ENCODE measurements around the gene CSRP3.

The CSRP3 gene

DNA sequence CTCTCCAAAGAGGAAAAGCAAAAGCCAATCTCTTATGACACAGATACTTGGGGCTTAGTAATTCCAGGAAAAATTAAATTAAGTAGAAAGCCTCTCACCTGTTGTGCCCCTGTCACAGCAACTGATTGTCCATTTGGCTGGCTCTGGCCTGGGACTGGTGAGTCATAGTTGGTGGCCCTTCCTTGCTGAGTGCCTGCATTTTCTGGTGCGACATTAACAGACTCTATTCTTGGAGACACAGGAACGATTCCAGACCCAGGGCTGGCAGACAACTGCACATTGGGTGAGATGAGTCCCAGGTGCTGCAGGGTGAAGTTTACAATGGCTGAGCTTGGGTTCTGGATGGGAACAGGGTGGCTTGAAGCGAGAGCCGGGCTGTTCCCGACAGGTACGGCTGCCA lies 23.3 kb upstream of the CSRP3 start:
- DNase-seq = no peak

DNA sequence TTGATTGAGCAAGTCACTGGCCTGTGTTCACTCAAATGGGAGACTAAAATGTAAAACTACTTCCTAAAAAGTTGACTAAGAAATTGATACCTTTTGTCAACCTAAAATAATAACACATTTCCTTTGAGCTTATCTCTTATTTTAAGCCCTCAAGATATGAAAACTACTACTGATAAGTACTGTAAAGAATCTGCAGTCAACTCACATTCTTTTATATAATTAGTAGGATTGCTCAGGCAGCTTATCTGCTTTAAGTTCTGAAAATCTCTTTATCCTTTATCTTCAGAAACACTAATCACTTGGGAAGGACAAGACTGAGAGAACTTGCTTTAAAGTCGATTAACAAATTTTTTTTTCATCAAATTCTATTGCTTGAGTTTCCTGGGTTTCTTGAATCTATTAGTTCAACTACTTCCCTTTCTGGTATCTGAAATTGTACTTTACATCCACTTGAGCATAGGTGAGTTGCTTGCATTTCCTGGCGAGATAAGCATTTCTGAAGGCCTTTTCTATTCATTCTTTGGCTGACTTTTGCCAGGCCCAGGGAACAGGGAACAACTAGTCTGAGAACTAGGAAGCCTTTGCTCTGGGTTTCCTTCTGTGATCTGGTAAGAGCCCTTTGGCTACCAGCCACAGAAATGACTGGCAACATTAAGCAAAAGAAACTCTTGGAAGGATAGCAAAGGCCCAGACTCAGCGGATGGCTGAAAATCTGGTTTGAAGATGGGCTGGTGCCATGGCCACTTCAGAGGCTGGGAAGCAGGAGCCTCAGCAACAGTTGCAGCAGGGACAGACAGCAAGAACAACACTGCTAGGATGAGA lies 19.3 kb upstream of the CSRP3 start:
- DNase-seq = peak; percentile 63 to 87

DNA sequence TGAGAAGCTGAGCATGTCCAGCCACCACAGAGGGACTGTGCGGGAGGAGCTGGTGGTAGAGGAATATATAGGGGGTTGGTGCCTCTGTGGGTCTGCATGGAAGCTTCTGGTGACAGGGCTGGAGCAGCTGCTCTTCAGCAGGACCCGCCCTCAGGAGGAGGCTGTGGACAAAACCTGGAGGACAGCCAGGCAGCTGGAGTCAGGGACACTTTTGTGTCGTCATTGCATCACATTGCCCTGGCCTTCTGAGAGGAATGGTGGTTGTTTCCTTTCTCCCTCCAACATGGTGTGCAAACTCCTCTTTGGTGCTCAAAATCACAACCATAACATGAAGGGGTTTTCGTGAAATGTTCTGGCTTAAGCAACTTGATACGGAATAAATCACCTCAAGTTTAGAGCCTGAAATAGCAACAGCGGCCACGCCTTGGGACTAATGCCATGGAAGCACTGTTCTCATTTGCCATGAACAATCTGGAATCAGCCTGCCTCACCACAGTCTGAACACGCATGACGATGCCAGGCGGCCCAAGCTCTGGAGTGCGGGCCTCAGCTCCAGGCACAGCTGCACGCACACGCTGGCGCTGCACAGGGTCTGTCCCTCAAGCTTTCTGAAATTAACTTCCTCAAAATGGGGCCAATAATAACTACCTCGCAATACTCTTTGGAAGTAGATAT lies 17.1 kb upstream of the CSRP3 start:
- DNase-seq = peak; percentile 69 to 79

DNA sequence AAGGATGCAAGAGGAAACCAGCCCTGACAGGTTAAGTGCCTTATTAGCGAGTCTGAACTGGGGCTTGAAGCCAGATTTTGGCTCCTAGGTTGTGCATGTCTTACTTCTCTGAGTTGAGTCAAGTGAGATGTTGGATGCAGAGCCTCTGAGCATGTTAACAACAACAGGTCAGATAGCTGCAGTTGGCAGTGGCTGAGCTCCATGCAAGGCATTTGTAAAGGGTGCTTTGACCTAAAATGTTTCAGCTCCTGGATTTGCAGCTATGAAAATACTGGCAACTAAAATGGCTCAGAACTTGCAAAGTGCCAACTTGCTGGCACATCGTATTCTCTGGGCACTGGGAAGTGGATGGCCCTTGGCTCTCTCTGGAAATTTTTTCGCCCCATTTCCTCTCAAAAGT lies 16.4 kb upstream of the CSRP3 start:
- DNase-seq = peak; percentile 90 to 91

DNA sequence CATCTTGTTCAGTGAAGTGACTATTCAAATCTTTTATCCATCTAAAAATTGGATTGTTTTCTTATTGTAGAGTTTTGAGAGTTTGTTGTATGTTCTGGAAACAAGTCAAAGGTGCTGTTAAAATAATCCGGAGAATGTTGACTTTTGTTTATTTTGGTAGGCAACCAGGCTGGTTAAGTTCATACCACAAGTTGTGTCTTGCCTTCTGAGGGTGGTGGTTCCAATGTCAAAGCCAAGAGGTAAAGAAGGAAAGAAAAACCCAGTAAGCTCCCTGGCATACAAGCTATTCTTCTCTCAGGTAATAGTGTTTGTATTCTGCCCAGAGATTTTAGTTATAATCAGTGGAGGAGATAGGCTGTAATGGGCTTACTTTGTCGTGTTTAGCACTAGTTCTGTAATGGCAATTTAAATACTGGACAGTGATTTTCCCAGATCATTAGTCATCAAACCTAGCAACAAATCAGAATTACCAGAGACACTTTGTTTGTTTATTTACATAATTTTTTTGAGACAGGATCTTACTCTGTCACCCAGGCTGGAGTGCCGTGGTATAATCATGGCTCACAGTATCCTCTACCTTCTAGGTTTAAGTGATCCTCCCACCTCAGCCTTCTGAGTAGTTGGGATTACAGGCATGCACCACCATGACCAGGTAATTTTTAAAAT lies 15.1 kb upstream of the CSRP3 start:
- no peak for DNase-seq

DNA sequence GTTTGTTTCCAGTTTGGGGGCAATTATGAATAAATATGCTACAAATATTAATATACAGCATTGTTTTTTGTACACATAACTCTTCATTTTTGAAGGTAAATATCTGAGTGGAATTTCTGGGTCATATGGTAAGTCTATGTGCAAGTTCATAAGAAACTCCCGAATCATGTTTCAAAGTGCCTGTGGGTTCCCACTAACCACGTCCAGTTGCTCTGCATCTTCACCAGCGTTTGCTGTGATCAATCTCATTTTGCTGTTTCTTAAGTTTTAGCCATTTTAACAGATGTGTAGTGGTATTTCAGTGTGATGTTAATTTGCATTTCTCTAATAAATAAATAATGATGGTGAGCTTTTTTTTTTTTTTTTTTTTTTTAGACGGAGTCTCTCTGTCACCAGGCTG lies 14.2 kb upstream of the CSRP3 start:
- DNase-seq = no peak

DNA sequence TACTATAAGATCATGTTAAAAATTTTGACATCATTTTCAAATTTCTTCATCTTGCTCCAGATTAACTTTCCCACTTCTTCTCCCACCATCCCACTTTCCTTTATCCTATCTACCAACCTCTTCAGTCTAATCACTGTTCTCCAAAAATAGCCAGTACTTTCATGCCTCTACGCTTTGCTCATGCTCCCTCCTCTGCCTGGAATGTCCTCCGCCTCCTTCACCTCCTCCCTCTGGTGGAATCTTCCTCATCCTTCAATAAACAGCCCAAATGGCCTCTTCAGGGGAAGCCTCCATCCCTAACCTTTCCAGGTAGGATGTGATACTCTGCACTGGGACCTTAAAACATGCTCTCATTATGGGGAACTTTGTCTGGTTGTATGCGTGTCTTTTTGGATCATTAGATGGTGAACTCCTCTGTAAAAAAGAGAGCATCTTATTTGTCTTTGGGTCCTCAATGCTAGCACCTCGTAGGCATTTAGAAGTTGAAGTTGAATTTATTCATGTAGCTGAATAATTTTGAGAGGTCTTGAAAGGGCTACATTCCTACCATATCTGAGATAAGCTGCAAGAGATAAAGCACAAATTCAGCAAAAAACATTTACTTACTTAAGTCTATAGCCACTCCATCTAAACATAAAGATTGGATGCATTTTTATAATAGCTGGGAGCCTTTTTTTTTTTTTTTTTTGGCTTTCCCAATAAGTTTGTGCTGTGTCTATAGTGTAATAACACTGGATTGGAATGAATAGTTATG lies 8.0 kb upstream of the CSRP3 start:
- DNase-seq = no peak

DNA sequence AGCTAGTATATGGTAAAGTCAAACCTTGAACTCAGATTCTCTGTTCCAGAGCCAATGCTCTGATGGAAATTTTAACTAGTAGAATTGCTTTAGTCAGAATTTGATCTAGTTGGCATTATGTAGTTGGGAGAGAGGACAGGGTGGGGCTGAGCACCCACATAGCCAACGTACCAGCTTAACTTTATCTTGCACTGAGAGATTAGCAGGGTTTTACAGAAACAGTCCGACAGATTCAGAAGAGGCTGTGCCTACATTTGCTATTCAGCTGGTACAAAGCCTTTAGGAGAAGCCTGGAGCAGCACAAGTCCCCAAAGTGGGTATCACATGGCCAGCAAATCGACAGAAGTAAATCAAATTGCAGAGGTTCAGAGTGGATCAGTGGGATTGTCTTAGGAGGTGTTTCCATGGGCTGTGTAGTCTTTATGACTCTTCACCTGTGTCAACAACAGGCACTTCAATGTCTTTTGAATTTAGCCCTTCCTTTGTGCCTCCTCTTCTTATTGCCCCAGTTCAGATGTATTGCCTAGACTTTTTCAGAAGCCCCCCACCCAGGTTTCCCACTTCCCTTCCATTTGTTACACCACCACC lies 7.3 kb upstream of the CSRP3 start:
- DNase-seq = no peak

DNA sequence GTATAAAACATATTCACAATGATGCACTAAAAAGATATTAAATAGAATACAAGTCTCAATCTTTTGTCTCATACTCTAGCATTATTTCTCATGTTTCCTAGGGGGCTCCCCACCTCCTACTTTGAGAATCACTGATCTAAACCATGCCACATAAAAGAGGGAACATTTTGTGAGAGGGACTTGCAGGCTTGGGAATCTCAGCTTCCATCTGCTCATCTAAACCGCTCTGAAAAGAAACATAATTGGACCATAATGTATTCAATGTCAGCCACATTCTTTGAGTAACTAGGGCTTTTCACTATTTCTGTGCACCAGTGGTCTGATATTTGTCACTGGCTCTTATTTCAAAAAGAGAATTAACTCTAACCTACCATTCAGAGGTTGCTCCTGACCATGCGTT lies 6.4 kb upstream of the CSRP3 start:
- DNase-seq = no peak

DNA sequence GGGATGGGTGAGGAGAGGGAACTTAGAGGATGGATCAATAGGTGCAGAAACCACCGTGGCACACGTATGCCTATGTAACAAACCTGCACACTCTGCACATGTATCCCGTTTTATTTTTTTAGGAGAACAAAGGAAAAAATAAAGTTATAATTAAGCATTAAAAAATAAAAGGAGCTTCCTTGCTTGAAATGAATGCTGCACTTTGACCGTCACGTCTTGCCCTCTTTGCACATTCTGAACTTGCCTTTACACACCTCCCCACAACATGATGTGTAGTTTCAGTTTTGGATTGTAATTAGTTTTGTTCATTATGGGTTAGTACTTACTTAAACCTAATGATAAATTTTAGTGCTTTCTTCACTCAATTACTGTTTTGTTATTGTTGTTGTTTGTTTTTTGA lies 3.1 kb upstream of the CSRP3 start:
- no peak for DNase-seq

DNA sequence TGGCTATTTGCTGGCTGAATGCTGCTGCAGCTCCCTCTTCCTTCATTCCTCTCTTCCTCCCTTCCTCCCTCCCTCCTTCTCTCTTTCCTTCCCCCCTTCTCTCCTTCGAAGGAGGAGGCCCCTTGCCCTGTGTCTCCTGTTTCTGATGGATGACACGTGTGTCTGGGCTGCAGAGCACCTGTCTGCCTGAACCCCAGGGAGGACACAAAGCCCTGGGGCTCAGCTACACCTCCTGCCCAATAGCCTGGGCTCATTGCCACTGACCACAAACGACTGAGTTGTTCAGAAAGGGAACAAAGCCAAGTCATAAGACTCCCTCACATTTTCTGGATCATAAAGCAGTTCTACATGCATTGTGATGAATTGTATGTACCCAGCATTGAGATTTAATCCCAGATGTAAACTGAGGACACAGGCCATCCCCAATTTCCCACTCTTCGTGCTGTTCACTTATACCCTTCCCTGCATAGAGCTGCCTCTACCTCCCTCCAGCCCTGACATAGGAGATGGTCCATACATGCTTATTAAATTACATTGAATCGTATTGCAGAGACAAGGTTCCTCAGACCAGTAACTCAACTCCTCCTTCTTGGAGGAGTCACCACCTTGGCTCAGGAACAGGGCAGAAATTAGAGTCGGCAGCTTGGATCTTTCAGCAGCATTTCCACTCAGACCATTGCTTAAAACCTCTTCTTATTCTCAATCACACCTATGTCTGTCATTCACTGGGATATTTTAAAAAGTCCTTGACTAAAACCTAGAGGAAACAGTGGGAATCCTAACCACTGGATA lies 1.2 kb downstream of the CSRP3 start:
- DNase-seq = no peak

DNA sequence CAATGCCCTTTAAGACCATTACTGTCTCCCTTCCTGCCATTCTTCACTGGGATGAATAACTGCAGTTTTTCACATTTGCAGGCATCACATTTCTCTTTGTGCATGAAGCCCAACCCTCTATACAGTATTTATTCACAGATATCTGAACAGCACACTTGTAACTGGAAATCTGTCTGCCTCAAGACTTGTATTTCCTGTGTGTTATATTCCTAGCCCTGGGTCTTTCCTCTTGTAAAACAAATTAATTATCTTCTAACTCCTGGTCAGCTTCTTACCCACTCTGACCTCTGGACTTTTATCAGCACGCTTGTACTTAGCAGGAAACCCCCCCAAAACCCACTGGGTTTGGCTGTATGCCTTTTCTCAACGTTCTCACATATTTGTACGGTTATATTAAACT lies 2.0 kb downstream of the CSRP3 start:
- DNase-seq = no peak

DNA sequence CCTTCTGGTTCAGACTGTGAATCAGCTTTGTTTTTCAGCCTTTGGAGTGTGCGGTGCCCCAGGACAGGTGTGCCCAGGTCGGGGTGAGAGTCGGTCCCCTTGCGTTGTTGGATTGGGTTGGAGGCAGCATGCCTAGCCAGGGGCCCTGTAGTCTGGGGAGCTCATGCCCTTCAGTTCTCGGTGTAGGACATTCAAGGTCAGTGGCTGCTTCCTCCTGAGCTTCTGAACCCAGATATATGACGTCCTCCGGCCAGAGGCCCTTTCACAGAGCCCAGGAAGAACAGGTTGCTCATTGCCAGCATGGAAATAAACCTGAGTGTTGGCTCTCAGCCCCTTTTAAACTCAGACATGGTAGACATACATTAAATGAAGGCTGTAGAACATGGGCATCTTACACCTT lies 2.7 kb downstream of the CSRP3 start:
- DNase-seq = no peak

DNA sequence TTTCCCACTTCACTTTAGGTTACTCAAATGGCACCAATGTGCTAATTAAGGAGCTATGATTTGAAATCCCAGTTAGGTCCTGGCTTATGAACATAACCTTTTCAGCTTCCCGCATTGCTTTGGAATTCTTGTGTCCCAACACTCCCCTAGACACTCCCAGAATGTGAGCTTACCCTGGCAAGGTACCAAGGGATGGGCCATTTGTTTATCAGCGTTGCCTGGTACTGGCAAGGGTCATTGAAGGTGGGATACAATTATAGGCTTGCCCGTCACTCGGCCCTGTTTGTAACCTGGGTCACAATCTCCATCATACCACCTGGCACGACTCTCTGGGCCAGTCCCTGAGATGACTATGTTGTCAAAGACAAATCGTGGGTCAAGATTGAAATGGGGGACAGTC lies 5.4 kb downstream of the CSRP3 start:
- no peak for DNase-seq

DNA sequence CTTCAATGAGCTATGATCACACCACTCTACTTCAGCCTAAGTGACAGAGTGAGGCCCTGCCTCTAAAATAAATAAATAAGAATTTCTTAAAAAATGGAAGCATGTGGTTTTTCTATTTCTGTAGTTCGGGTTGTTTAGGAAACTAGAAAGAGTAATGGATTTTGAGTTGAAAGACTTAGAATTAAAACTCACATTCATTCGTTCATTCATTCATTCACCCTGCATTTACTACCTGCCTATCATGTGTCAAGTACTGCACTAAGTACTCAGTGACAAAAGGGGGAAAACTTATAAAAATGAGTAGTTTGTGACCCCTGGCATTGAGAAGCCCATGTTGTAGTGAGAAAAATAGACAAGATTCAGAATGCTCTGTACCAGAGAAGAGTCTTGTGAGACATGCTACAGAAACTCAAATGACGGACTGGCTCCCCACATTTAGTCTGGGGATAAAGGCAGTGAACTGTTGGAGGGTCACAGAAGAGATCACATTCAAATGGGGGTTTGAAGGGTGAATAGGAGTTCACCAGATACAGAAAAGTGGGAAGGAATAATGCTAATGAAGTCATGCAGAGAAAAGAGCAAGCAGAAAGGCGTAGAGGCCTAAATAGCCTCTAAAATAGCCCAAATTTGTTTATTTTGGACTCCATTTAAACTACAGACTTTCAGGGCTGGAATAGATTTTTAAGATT lies 7.0 kb downstream of the CSRP3 start:
- no peak for DNase-seq

DNA sequence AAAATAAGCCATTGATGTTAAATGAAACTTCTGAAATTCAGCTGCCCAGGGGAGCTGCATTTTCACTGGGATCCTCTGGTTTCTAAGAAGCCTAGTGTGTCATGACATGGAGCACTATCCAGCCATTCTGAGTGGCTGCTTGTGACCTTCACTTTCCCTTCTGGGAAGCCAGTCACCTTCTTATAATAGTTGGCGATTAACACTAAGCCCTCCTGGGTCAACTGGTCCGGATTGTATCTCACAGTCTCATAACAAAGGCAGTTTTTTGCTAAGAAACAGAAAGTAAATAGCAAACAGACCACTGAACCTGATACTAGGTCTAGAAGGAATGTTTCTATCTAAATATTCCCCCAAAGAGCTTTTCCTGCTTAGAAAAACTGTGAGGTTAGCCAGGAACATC lies 7.9 kb downstream of the CSRP3 start:
- no peak for DNase-seq

DNA sequence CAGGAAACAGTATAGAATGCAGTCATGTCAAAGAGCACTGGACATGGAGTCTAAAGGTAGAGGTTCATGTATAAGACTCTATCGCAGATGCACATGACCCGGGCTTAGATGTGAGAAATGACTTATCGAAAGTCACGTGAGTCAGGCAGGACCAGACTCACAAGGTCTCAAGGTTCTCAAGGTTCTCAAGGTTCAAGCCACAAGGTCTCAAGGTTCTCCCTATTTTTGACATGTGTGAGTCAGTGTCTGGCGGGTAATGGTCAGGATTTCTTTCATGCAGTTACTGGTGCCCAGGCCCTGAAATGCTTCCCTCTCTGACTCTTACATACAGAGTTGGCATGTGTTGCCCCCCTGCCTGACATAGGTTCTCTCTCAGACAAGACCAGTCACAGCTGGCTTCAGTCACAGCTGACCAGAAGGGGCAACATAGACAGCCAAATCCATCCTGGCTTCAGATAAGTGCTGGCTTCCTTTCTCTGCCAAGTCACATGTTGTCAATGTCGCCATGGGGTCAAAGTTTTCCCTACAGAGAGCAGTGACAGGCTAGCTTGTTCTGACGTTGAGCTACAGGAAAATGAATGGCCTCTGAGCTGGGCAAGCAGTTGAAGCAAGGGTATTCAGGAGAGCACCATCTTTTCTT lies 10.1 kb downstream of the CSRP3 start:
- no peak for DNase-seq

DNA sequence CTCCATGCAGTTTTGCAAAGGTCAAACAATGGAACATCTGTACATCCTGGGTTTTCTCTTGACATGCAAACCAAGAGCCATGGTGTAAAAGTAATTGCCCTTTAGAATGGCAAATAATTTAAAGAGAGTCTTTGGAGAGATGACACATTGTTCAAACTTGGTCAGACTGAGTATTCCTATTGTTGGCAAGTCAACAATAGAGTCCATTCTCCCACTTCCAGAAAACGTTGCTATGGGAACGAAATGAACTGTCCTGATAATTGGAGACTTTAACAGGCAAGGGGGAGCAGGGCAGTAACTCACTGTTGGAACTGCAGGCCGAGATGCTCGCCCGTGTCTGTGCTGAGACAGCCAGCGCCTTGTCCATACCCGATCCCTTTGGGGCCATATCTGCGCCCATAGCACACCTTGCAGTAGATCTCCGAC lies 13.9 kb downstream of the CSRP3 start:
- no peak for DNase-seq

DNA sequence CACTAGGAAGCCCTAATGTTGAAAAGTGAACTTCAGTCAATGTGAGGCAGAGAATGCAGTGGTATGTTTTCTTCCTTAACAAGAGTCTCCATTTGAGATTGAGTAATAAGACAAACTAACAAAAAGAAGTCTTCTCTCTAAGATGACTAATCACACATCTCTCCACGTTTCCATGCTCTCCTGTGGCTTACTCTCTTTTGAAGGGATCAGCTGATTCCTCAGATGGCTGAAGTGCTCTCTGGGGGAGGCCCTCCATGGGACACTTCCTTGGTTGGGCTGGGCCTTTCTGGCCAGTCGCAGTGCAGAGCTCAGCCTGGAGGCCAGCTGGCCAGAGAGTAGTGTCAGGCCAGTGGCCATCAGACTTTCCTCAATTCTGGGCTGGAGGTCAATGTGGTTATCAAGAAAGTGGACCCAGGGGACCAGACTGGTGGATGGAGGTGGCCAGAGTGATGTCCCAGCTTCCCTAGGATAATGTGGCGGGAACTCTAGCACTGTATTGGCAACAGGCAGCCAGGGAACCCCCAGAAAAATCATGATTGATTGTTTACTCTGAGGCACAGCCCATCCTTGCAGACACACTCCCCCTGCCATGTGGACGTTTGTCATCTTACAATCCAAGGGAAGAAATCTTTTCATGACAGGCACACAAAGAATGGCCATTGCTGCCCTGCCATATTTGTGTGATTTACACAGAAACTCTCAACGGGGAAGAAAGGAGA lies 14.5 kb downstream of the CSRP3 start:
- DNase-seq = no peak

DNA sequence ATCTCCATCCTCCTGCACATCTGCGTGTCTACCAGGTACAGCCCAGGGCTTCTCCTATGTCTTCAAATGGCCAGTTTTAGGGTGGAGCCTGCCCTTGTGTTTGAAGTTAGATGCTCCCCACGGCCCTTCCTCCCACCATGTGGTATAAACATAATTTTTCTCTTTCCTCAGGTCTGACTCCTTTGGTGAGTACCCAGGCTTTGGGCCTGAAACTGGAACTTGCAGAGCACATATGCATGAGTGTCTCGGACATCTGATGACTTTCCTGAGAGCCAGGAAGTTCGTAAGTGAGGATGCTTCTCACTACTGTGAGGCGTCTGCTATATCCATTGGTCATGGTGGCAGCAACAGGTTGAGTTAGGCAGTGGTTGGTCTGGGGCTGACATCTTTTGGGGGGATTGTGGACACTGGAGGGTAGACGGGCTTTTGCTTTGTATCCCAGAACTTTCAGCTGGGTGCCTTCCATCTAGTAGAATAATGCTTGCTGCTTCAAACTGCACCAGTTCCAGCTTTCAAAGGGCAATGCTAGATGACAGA lies 16.2 kb downstream of the CSRP3 start:
- DNase-seq = no peak
